CD14-positive monocyte (primary cell): ENCODE measurements around the gene SLC24A3. TPM values are rescaled to one million over a fixed set of nuclear protein-coding genes. Genes with fewer than 3 reads are reported as not detected.

Source experiments
- DNase-seq, 3 donors: peaks; one replicate each; pipeline ENCODE4 v3.0.0-alpha.2; 2011 to 2022
- H2AFZ ChIP-seq: 2 replicates; pipeline ENCODE4 v1.6.0; 2012; ENCODE audit warnings: mild to moderate bottlenecking, low read depth, low read length, inconsistent platforms; ENCODE audit not compliant: insufficient read depth, poor library complexity, severe bottlenecking
- H3K27ac ChIP-seq, 2 donors: 1 replicate in 1 of 2; 2 replicates in 1 of 2; pipeline ENCODE4 v1.5.1; 2012 to 2013; ENCODE audit warnings: low read length in 2 of 2, control low read depth in 1 of 2, inconsistent platforms in 1 of 2, low read depth in 1 of 2, mild to moderate bottlenecking in 1 of 2
- H3K27me3 ChIP-seq, 2 donors: one replicate each; pipeline versions ENCODE4 v1.6.0 to v1.6.1; 2011 to 2013; ENCODE audit warnings: low read length in 2 of 2; ENCODE audit not compliant: control insufficient read depth in 2 of 2, insufficient read depth in 2 of 2
- H3K36me3 ChIP-seq, 2 donors: replicated peaks in 1 of 2; 1 replicate in 1 of 2; 2 replicates in 1 of 2; pipeline versions ENCODE4 v1.5.1 to v1.6.1; 2012 to 2013; ENCODE audit warnings: low read length in 2 of 2, control low read depth in 1 of 2, inconsistent platforms in 1 of 2, mild to moderate bottlenecking in 1 of 2; ENCODE audit not compliant: insufficient read depth in 2 of 2, control insufficient read depth in 1 of 2
- H3K4me1 ChIP-seq, 2 donors: 1 replicate in 1 of 2; 2 replicates in 1 of 2; pipeline versions ENCODE4 v1.5.1 to v1.6.1; 2012 to 2013; ENCODE audit warnings: low read length in 2 of 2, control low read depth in 1 of 2, inconsistent platforms in 1 of 2, mild to moderate bottlenecking in 1 of 2, moderate library complexity in 1 of 2; ENCODE audit not compliant: insufficient read depth in 2 of 2, control insufficient read depth in 1 of 2
- H3K4me2 ChIP-seq: replicated peaks from 2 replicates; pipeline ENCODE3; 2012; ENCODE audit warnings: low read length, moderate library complexity, mild to moderate bottlenecking; ENCODE audit not compliant: poor library complexity, severe bottlenecking; ENCODE audit errors: extremely low read depth
- H3K4me3 ChIP-seq, 3 experiments: fragments of 200-600 bp in 1 of 3; sonication (generic) in 1 of 3; replicated peaks in 1 of 3; 1 replicate in 2 of 3; 2 replicates in 1 of 3; pipeline ENCODE4 v1.5.1; 2011 to 2013; ENCODE audit warnings: low read length in 3 of 3, mild to moderate bottlenecking in 3 of 3, control low read depth in 2 of 3, low read depth in 2 of 3, inconsistent platforms in 1 of 3, moderate library complexity in 1 of 3
- H3K79me2 ChIP-seq: 2 replicates; pipeline ENCODE4 v1.6.0; 2012; ENCODE audit warnings: mild to moderate bottlenecking, control low read depth, inconsistent platforms, low read length, moderate library complexity; ENCODE audit not compliant: insufficient read depth
- H3K9ac ChIP-seq: 2 replicates; pipeline ENCODE4 v1.6.0; 2017; ENCODE audit warnings: low read length, mild to moderate bottlenecking; ENCODE audit not compliant: insufficient read depth, poor library complexity, severe bottlenecking
- H3K9me3 ChIP-seq, 2 donors: replicated peaks in 1 of 2; 1 replicate in 1 of 2; 2 replicates in 1 of 2; pipeline versions ENCODE4 v1.5.1 to v1.6.1; 2012 to 2013; ENCODE audit warnings: low read length in 2 of 2, control low read depth in 1 of 2; ENCODE audit not compliant: control insufficient read depth in 1 of 2, insufficient read depth in 1 of 2
- H4K20me1 ChIP-seq: 2 replicates; pipeline ENCODE4 v1.6.0; 2012; ENCODE audit warnings: mild to moderate bottlenecking, low read length, control low read depth, moderate library complexity; ENCODE audit not compliant: insufficient read depth
- H3K27ac Mint-ChIP-seq, 7 donors: one replicate each; pipeline ENCODE4 v1.8.0; 2020; ENCODE audit warnings: mild to moderate bottlenecking in 7 of 7, mixed read lengths in 7 of 7, moderate library complexity in 6 of 7, inconsistent platforms in 2 of 7
- H3K27me3 Mint-ChIP-seq, 3 donors: one replicate each; pipeline ENCODE4 v1.8.0; 2021 to 2022; ENCODE audit warnings: low read depth in 3 of 3, mild to moderate bottlenecking in 3 of 3, mixed read lengths in 3 of 3, moderate library complexity in 3 of 3, inconsistent platforms in 1 of 3
- H3K36me3 Mint-ChIP-seq, 2 donors: one replicate each; pipeline ENCODE4 v1.8.0; 2020; ENCODE audit warnings: mixed read lengths in 2 of 2, inconsistent platforms in 1 of 2, mild to moderate bottlenecking in 1 of 2
- H3K4me1 Mint-ChIP-seq: one replicate; pipeline ENCODE4 v1.8.0; 2020; ENCODE audit warnings: mild to moderate bottlenecking, mixed read lengths
- H3K4me3 Mint-ChIP-seq, 2 donors: one replicate each; pipeline ENCODE4 v1.8.0; 2020; ENCODE audit warnings: mild to moderate bottlenecking in 2 of 2, mixed read lengths in 2 of 2, moderate library complexity in 1 of 2
- H3K9me3 Mint-ChIP-seq, 7 donors: one replicate each; pipeline ENCODE4 v1.8.0; 2020 to 2022; ENCODE audit warnings: mixed read lengths in 7 of 7, mild to moderate bottlenecking in 6 of 7, moderate library complexity in 6 of 7, inconsistent platforms in 2 of 7
- CTCF ChIP-seq: fragments of 200-600 bp; IDR thresholded peaks from one replicate; pipeline ENCODE4 v1.8.0; 2022; ENCODE audit warnings: antibody characterized with exemption, mild to moderate bottlenecking
- WGBS: methylation state at CpG from one replicate; pipeline ENCODE4 v1.1.5; 2013; ENCODE audit warnings: missing lambda C conversion rate; ENCODE audit not compliant: insufficient coverage; 5-methylcytosine and 5-hydroxymethylcytosine counted together
- intact Hi-C, 2 donors: fragments of 100-400 bp; cut with micrococcal nuclease; formaldehyde crosslinking; loops; one replicate each; pipeline versions ENCODE4 v1.15.0 to v1.15.1; 2023
- polyA plus RNA-seq, 3 donors: library from polyadenylated mRNA; depleted of rRNA in 1 of 3; unstranded in 2 of 3; stranded (reverse) in 1 of 3; fragments of 300-500 nt in 2 of 3; fragments of >200 nt in 1 of 3; fragmentation: Illumina TruSeq in 2 of 3; gene quantifications; 1 replicate in 2 of 3; 2 replicates in 1 of 3; pipeline ENCODE4 v1.2.3, GENCODE V29; 2012 to 2021

The SLC24A3 gene
- polyA plus RNA-seq, 3 donors: 0.04 to 0.08 TPM; not detected in 1

GRCh38 chr20:19527509-19527908 lies 315.1 kb downstream of the SLC24A3 start:
- H3K9me3 ChIP-seq: no peaks in the 10 kb centered on the region
- H3K36me3 ChIP-seq: no peaks in the 10 kb centered on the region
- intact Hi-C loops: no loop called here
- no peak overlapping the region for H3K27ac ChIP-seq
- H4K20me1 ChIP-seq: no peaks in the 10 kb centered on the region
- H3K27me3 Mint-ChIP-seq: peaks cover 0 to 1% (median 1%) of the 10 kb centered on the region in 3 donors
- peaks cover 6% of the 10 kb centered on the region for H3K4me1 Mint-ChIP-seq
- peaks cover 0 to 2% (median 0%) of the 10 kb centered on the region in 7 donors for H3K9me3 Mint-ChIP-seq
- H3K27me3 ChIP-seq: no peaks in the 10 kb centered on the region
- no peak overlapping the region for H3K9ac ChIP-seq
- H3K4me3 Mint-ChIP-seq: no peak overlapping the region
- no peak overlapping the region for H2AFZ ChIP-seq
- DNase-seq: no peak
- H3K27ac Mint-ChIP-seq: no peak overlapping the region
- H3K4me2 ChIP-seq: no peak overlapping the region
- H3K79me2 ChIP-seq: no peaks in the 10 kb centered on the region
- peaks cover 1 to 2% of the 10 kb centered on the region in 2 donors for H3K4me1 ChIP-seq
- no peaks in the 10 kb centered on the region for H3K36me3 Mint-ChIP-seq
- no CpG with 5 or more reads among the region's 2 CpGs for WGBS
- H3K4me3 ChIP-seq: no peak overlapping the region
- TF ChIP-seq CTCF: no peak

- Mint-ChIP-seq H3K27ac (no peak overlapping the region), H3K9me3 (peaks cover 0 to 2% (median 0%) of the 10 kb centered on the region in 7 donors), H3K4me1 (no peaks in the 10 kb centered on the region), H3K36me3 (no peaks in the 10 kb centered on the region), H3K27me3 (peaks cover 0 to 1% (median 1%) of the 10 kb centered on the region in 3 donors), H3K4me3 (no peak overlapping the region)
- H4K20me1 ChIP-seq: no peaks in the 10 kb centered on the region
- no peaks in the 10 kb centered on the region for H3K9me3 ChIP-seq
- intact Hi-C loops: no loop called here
- no peaks in the 10 kb centered on the region for H3K4me1 ChIP-seq
- H3K27ac ChIP-seq: no peak overlapping the region
- no peak overlapping the region for H2AFZ ChIP-seq
- WGBS: 67% methylated on average over 3 of the region's 5 CpGs
- no peak overlapping the region for H3K4me3 ChIP-seq
- no peak overlapping the region for H3K4me2 ChIP-seq
- DNase-seq: no peak
- no peak overlapping the region for H3K9ac ChIP-seq
- H3K27me3 ChIP-seq: no peaks in the 10 kb centered on the region
- TF ChIP-seq CTCF: no peak
- no peaks in the 10 kb centered on the region for H3K36me3 ChIP-seq
- H3K79me2 ChIP-seq: no peaks in the 10 kb centered on the region
Observed at GRCh38 chr20:19528286-19529030, 316.0 kb downstream of the SLC24A3 start.
